ENCODE data around the gene FAM185A.
"Not testable (repeated sequence)": the region's sequence is repeated elsewhere in the genome, so short reads cannot be mapped to it uniquely, and the experiment has no call there.

Gene FAM185A

DNA sequence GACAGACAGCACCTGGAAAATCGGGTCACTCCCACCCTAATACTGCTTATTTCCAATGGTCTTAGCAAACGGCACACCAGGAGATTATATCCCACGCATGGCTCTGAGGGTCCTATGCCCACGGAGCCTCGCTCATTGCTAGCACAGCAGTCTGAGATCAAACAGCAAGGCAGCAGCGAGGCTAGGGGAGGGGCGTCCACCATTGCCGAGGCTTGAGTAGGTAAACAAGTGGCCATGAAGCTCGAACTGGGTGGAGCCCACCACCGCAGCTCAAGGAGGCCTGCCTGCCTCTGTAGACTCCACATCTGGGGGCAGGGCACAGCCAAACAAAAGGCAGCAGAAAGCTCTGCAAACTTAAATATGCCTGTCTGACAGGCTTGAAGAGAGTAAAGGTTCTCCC, 32.1 kb downstream of the FAM185A start:
- not testable (repeated sequence) for DNase-seq

DNA sequence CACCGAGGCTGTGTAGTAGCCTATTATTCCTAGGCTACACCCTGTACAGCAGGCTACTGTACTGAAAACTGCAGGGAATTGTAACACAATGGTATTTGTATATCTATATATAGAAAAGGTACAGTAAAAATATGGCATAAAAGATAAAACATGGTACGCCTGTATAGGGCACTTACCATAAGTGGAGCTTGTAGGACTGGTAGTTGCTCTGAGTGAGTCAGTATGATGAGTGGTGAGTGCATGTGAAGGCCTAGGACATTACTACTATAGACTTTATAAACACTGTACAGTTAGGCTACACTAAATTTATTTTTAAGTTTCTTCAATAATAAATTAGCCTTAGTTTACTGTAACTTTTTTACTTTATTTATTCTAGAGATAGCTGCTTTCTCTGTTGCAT, 40.0 kb downstream of the FAM185A start:
- DNase-seq, result not testable (repeated sequence)

GRCh38 chr7:102790364-102791100, 41.7 kb downstream of the FAM185A start:
- DNase-seq, result not testable (repeated sequence)

GRCh38 chr7:102791367-102791766, 42.6 kb downstream of the FAM185A start:
- DNase-seq, result not testable (repeated sequence)

DNA sequence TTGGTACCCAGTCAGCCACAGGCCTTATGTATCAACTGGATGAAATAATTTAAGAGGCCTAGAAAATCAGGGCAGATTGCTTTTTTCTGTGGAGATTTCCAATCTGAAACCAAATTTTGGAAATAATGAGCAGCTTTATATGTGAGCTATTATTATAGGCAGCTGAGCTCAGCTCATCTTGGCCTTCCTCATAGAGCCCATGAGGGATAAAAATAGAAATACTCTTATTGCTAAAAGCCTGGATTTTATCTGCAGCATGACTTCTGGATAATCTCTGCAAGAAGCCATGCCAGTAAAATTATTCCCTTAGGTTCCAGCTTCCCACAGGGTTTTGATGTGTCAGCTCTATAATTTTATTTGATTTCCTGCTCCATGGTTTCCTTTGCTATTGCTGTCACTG, 43.0 kb downstream of the FAM185A start:
- not testable (repeated sequence) for DNase-seq

GRCh38 chr7:102794567-102794966, 45.8 kb downstream of the FAM185A start:
- DNase-seq, result not testable (repeated sequence)

GRCh38 chr7:102795987-102796595, 47.3 kb downstream of the FAM185A start:
- not testable (repeated sequence) for DNase-seq

DNA sequence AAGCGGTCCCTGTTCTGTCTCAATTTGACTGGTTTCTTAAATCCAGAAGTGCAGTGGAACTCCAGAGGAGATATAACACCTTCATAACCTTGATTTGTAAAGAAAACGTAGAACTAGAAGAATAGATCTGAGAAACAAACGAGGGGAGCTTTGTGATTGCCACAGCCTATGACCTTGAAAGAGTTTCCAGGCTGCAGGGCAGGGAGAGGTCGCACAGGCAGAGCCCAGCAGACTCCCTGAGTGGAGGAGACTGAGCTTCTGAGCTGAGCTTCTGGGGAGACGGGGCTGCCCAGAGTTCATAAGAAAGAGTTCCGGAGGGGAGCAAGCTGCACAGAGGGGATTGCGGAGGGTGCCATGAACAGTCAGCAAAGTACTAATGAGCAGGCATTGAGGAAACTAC, 57.8 kb downstream of the FAM185A start:
- no peak for DNase-seq

DNA sequence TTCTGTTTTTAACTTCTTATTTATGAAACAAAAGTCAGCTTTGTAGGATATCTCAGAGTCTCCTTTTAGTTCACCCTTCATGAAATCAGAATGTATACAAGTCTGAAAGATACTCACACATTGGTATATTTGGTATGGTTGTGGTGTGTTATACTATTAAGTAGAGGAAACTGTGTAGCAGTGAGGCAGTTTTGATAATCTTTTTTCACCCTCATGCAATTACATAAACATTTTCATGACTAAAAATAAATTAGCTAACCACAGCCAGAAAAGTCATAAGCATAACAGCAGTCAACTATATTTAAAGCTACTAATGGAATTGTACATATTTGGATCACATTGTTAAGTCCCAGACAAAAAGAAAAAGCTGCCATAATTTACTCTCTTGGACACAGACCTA, 62.1 kb downstream of the FAM185A start:
- no peak for DNase-seq

DNA sequence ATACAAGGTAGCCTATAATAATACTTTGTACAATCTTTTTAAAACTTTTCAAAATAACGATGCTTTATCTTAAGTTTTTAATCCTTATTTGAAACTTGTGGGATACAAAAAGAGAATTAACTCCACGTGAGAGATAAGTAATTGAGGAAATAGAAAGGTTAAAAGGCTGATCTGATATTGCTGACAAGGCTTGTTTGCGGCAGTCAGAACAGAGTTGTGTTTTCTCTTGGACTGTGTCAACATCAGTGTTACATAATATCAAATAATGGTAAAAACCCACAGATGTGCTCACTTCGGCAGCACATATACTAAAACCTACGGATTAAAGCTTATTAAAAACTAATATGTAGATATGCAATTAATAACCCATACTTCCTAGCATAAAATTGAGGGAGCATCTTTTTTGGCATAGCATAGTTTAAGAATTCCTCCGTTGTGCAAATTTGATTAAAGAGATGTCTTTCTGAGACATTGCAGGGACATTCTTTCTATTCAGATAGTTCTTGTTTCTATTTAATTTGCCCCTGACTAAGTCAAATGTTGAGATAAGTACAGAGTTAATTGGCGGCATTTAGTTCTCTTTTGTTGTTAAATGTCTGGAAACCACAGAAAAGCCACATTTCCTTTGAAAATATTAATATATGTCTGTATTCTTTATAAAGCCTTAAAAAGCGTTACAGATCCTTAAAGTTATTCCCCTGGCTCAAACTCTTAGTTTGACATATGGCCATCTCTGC, 63.3 kb downstream of the FAM185A start:
- DNase-seq, result no peak

DNA sequence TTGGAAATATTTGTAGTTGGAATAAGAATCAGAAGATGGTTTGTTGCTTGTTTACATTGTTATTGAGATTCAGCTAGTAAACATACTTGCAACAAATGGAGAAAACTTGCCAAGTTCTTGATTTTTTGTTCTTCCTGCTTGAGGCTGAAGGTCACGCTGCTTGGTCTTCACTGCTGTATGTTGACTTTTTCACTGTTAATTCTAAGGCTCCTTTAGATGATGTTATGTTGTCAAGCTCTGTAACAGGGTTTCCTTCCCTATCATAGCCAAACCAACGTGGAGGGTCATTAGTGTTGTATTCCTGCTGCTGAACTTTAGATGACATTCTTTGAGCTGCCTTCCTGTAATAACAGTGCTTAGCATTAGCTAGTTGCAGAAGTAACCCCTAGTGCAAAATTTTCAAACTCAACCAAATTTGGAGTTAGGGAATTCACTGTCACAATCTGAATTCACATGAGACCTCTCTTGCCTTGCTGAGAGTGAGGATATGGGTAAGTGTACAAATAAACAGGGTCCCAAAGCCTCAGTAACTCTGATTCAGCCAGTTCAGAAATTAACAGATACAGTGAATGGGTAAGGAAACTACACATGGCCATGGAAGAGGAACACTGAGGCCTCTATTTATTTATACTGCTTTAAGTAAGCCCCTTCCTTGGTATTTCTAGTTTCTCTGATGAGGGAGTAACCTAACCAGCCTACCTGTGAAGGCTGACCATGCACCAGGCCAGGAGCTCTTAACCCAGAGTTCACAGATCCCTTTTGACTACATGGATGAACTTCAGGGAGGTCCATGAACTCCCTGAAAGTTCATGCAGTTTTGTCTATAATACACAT, 64.6 kb downstream of the FAM185A start:
- DNase-seq, result no peak

DNA sequence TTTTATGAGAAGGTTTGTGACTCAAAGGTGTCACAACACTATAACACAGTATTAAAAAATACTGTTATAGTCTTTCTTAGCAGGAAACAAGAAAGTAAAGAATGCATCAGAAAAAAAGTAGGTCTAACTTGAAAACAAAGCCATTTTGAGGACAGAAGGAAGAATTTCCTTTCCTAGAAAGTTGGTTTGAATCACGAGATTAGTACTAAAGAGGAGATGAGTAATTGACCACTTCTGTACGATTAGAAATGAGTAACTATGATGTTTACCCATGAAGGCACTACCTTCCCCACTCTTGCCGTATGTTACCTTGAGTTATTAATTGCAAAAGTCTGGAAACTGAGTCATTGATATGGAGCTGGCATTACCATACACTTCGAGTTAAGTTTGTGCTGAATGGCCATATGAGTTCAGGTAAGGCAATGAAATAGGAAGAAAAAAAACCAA, 65.2 kb downstream of the FAM185A start:
- DNase-seq, result no peak

- DNase-seq, result no peak
Observed at GRCh38 chr7:102817616-102818573, 69.1 kb downstream of the FAM185A start.

DNA sequence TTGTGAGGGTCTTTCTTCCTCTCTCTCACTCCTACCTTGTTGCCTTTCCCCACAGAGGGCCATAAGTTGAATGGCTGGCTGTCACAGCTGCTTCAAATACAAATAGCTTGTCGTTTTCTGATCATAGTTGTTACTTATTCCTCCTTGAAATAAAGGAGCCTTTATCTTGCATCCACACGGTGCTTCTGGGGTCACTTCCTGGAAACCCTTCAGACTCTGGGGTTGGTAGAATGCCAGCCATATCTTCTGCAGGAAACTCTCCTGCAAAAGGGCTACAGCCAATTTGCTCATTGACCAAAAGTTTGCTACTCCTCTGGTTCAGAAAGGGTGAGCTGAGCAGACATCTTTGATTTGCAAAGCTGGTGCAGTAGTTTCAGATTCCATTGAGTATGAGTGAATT, 70.4 kb downstream of the FAM185A start:
- DNase-seq, result no peak

DNA sequence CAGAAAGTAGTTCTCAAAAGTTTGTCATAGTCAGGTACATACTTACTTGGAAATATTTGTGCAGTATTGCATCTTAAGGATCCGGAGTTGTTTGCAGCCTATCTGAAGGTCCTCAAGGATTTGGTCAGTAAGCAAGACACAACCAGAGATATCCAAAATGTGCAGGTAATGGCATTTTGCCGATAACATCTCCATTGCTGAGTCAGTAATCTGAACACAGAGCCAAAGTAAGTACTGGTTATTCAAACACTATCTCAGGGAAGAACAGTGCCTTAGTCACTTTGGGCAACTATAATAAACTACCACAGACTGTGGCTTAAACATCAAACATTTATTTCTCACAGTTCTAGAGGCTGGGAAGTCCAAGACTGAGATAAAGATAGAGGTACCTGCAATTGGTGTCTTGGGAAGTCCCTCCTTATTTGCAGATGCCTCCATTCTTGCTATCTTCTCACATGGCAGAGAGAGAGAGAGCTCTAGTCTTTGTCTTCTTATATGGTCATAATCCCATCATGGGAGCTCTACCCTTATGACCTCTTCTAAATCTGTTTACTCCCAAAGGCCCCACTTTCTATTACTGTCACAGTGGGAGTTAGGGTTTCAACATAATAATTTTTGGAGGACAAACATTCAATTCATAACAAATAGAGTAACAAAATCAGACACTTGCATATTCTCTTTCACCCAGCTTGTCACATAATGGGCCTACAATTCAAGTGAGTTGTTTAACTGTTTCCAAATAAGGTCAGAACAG, 73.4 kb downstream of the FAM185A start:
- no peak for DNase-seq

DNA sequence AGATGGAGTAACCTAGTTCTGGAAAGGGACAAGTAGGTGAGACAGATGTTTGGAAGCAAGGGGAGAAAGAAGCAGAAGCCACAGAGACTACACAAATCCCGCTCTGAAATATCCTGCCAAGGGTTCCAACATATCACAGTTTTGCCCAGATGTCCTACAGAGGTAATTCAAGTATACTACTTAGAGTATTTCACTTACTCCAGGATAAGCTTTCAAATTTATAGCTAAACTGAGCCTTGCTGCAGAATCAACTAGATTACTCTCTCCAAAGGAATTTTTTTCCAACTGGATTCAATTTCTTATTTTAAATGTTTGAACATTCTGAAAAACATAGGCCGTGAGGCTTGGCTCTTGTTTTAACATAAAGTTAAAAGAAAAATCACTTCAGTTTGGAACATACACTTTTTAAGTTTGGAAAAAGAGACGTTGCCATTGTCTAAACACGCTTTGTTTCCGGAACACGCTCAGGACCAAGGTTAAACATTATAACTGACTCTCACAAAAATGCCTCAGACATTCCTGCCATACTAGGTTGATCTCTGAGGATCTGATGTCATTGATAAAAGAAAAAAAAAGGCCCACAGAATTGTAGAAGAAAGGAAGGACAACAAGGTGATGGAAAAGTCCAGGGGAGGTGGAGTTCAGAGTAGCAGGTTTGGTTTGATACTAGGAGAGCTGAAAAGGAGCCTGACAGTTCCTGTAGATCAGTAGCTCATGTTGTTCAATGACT, 74.8 kb downstream of the FAM185A start:
- DNase-seq, result no peak

- no peak for DNase-seq
Observed at GRCh38 chr7:102828286-102828685, 79.5 kb downstream of the FAM185A start.

DNA sequence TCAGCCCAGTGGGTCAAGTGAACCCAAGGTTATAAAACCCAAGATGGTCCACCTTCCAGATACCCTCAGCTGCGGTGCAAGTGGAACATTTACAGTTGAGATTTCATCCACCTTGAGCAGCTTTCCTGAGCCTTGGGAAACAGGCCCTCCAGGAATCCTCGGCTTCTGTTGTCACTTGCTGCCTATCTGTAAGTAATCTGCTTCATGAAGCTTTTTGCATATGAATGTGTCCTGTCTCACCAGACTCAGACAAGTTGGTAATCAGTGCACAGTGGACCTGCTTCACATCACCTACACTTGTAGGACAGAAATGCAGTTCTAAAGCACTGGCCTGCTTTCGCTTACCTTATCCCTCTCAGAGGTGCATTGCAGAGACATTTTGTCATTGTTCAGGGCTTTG, 80.3 kb downstream of the FAM185A start:
- DNase-seq, result no peak

DNA sequence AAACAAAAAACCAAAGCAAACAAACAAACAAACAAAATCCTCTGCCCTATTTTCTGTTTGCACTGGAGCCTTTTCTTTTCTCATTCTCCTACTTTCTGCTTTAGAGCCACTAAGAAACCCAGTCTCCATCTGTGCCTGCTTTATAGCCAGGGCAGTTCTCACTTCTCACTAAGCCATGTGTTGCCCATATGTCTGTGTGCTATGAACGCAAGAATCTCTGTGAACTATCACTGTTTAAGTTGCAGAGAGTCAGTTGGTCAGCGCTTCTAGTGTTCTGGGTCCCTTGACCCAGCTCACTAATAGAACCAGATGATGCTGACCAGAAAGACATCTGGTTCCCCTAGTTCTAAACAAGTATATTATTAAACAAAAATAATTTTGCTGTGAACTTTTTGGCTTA, 81.4 kb downstream of the FAM185A start:
- DNase-seq, result peak; percentile 37

- DNase-seq, result peak; percentile 44
Observed at GRCh38 chr7:102832674-102833073, 83.9 kb downstream of the FAM185A start.

Measured in eye (tissue), 1 donor.